Measurements from ENCODE around the gene SPCS1. TPM values are rescaled to one million over a fixed set of nuclear protein-coding genes. Genes with fewer than 3 reads are reported as not detected.

Gene SPCS1
- total RNA-seq, 1 experiment from 2014 or later, result 124 TPM

GRCh38 chr3:52663098-52663497, 42.8 kb upstream of the SPCS1 start:
- ATAC-seq, result no peak

More at GRCh38 chr3:52663098-52663497, 42.8 kb upstream of the SPCS1 start:
- H3K4me3 ChIP-seq (replicated peaks in 1 of 2; ENCODE audit: low read depth in 1 of 2, low read length in 2 of 2), result no peak overlapping the region
- H3K9ac ChIP-seq (ENCODE audit: low read length), result no peak overlapping the region
- no peak overlapping the region for H3K4me2 ChIP-seq (ENCODE audit: low read length)
- H3K4me1 ChIP-seq (ENCODE audit: control insufficient read depth in 1 of 2, insufficient read depth in 2 of 2, low read length in 2 of 2), result no peaks in the 10 kb centered on the region
- H3K27me3 ChIP-seq (ENCODE audit: insufficient read depth, low read length), result no peaks in the 10 kb centered on the region
- H4K20me1 ChIP-seq (ENCODE audit: insufficient read depth), result no peaks in the 10 kb centered on the region
- POLR2A ChIA-PET, result no interaction called here
- 0 out of 2 replicates have a peak, but pooled peaks cover 3% of the 10 kb centered on the region for H3K79me2 ChIP-seq (ENCODE audit: insufficient read depth, low read length)
- H3K9me3 ChIP-seq (ENCODE audit: control insufficient read depth in 1 of 2, insufficient read depth in 1 of 2, low read depth in 1 of 2, low read length in 2 of 2), result no peaks in the 10 kb centered on the region
- no peak overlapping the region for H3K27ac ChIP-seq (ENCODE audit: low read depth, low read length)
- no peak overlapping the region for H2AFZ ChIP-seq (ENCODE audit: low read depth, low read length, poor library complexity, severe bottlenecking)
- no peaks in the 10 kb centered on the region for H3K9me2 ChIP-seq (ENCODE audit: insufficient read depth)
- intact Hi-C loops (cut with micrococcal nuclease), result no loop called here
- no TSS peak for BruUV-seq (replicated peaks)
- CTCF ChIA-PET, result no interaction called here
- H3K36me3 ChIP-seq (ENCODE audit: control insufficient read depth in 1 of 2, insufficient read depth in 2 of 2, low read length in 2 of 2), result peaks cover 18 to 22% of the 10 kb centered on the region in 2 experiments
- TF ChIP-seq FOSL1 (IDR thresholded peaks at IDR 0.05; ENCODE audit: low read depth) (no peak), RAD21 (IDR thresholded peaks at IDR 0.05; ENCODE audit: low read depth) (no peak), SRF (IDR thresholded peaks at IDR 0.05; ENCODE audit: low read depth) (no peak), JUND (IDR thresholded peaks at IDR 0.05) (no peak), ZNF274 (IDR thresholded peaks at IDR 0.05; ENCODE audit: low read depth, low read length) (no peak), TCF7L2 (IDR thresholded peaks at IDR 0.05; ENCODE audit: borderline replicate concordance, extremely low read depth, insufficient read depth, insufficient read length) (no peak), SIN3A (IDR thresholded peaks at IDR 0.05; ENCODE audit: low read depth) (no peak), CBX3 (IDR thresholded peaks at IDR 0.05; ENCODE audit: low read depth) (no peak), YY1 (IDR thresholded peaks at IDR 0.05; ENCODE audit: extremely low read depth, insufficient replicate concordance, low read depth, low read length) (no peak), EGR1 (IDR thresholded peaks at IDR 0.05; ENCODE audit: low read depth) (no peak), MAX (IDR thresholded peaks at IDR 0.05) (no peak)
- TF ChIP-seq, protein P1, sequence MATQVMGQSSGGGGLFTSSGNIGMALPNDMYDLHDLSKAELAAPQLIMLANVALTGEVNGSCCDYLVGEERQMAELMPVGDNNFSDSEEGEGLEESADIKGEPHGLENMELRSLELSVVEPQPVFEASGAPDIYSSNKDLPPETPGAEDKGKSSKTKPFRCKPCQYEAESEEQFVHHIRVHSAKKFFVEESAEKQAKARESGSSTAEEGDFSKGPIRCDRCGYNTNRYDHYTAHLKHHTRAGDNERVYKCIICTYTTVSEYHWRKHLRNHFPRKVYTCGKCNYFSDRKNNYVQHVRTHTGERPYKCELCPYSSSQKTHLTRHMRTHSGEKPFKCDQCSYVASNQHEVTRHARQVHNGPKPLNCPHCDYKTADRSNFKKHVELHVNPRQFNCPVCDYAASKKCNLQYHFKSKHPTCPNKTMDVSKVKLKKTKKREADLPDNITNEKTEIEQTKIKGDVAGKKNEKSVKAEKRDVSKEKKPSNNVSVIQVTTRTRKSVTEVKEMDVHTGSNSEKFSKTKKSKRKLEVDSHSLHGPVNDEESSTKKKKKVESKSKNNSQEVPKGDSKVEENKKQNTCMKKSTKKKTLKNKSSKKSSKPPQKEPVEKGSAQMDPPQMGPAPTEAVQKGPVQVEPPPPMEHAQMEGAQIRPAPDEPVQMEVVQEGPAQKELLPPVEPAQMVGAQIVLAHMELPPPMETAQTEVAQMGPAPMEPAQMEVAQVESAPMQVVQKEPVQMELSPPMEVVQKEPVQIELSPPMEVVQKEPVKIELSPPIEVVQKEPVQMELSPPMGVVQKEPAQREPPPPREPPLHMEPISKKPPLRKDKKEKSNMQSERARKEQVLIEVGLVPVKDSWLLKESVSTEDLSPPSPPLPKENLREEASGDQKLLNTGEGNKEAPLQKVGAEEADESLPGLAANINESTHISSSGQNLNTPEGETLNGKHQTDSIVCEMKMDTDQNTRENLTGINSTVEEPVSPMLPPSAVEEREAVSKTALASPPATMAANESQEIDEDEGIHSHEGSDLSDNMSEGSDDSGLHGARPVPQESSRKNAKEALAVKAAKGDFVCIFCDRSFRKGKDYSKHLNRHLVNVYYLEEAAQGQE (IDR thresholded peaks at IDR 0.05; ENCODE audit: low read depth), result no peak
- DNase-seq (ENCODE audit: low read depth, low spot score), result no peak
- RAD21 ChIA-PET (ENCODE audit: low non-redundant PET in 1 of 2, low total read pairs in 2 of 2, uncharacterized antibody in 2 of 2, unreplicated experiment in 2 of 2), result no interaction called here
